UCSD-AML1 (cell line): ENCODE data around the gene C16orf92.
A peak's percentile ranks its signal among the peaks of the same experiment; 100 is the strongest.
"Not testable (repeated sequence)": the region's sequence is repeated elsewhere in the genome, so short reads cannot be mapped to it uniquely, and the experiment has no call there.

Source experiments
- DNase-seq: peaks from one replicate; lab custom pipeline; 2025; ENCODE audit not compliant: unreplicated experiment; lab: John Stamatoyannopoulos, UW

Gene C16orf92

DNA sequence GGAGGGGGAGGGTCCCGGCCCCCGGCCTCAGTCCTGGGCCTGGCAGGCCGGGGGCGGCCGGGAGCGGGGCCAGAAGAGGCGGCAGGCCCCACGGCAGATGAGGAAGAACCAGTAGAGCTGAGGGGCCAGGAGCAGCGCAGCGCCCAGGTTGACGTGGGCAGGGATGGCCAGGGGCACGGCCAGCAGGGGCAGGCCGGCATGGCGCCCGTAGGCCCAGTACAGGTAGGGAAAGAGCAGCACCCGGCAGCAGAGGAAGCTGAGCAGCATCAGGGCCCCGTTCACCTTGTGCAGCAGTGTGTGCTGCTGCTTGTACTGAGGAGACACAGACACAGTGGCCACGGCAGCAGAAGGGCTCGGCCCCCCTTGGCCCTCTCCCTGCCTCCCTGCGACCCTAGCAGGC is 2.2 kb downstream of the C16orf92 start:
- no peak for DNase-seq

DNA sequence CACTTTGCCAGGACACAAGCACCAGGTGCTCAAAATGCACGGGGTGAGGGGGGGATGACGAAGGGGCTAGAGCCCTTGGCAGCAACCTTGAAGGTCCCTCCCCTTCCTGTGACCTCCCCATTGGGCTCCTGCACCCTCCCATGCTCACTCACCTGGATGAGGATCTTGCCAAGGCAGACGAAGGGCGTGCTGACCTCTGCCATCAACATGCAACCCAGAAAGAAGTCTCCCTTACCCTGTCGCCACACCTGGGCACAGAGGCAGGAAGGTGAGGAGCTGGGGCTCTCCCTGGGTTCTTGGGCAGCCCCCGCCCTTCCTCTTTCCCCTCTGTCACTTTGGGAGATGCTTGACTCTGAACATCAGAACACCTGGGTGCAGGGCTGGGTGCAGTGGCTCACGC is 2.6 kb downstream of the C16orf92 start:
- DNase-seq, result no peak

- DNase-seq, result no peak
Observed at GRCh38 chr16:30026449-30026848, 3.5 kb downstream of the C16orf92 start.

- DNase-seq, result no peak
Observed at GRCh38 chr16:30027588-30028437, 4.8 kb downstream of the C16orf92 start.

- peak; percentile 48 for DNase-seq
Observed at GRCh38 chr16:30028438-30029076, 5.6 kb downstream of the C16orf92 start.

GRCh38 chr16:30030011-30030685 is 7.2 kb downstream of the C16orf92 start:
- no peak for DNase-seq

DNA sequence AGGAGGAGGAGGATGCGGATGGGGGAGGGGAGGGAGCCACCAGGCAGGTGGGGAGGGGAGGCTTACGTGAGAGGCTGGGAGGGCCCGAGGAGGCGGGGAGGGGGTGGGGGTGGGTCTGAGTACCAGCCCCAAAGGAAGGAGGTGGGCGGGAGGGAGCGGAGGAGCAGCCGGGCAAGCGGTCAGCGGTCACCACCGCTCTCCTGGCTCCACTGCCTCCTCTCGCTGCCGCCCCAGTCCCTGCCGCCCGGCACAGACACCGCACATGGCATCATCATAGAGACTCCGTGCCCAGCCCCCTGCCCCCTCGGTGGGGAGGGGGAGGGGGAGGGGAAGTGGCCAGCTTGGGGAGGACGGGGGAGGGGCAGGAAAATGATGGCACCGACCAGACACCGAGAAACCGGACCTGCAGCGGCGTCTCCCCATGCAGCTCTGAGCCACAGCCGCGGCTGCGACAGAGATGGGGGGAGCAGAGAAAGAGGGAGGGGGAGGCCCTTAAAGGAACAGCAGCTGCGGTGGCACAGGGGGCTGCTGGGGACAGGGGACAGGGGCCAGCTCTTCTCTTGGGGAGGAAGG is 7.9 kb downstream of the C16orf92 start, which contains the start of gene TLCD3B:
TSS of gene TLCD3B (minus strand) at position 431 of the 573 bp plus-strand sequence. CDS start 744 bp downstream, outside the sequence.
- DNase-seq, result no peak

GRCh38 chr16:30031477-30031918 is 8.5 kb downstream of the C16orf92 start:
- DNase-seq, result no peak

DNA sequence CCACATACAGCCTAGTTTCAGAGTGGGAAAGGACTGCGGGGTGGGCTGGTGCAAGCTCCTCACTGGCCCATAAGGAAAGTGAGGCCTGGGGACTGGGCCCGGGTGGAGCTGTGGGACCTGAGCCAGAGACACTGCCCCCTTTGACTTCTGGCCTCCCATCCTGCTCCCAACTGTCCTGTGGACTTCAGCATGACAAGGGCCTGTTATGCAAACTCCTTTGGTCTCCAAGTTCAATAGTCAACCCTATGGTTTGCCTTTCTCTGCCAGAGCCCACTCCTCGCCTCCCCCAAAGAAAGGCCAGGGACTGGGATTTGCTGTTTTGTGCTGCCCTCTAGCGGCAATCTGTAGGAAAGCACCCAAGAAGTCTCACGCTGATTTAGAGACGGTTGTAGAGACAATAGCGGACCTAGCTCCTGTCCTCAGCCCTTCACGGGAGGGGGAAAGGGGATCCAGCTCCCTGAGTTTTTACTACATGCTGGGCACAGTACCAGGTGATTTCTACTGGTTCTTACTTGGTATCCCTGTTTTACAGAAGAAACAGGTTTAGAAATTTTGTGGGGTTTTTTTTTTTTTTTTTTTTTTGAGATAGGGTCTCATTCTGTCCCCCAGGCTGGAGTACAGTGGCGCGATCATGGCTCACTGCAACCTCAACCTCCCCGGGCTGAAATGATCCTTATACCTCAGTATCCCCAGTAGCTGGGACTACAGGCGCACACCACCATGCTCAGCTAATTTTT is 9.3 kb downstream of the C16orf92 start:
- DNase-seq, result peak; percentile 54

DNA sequence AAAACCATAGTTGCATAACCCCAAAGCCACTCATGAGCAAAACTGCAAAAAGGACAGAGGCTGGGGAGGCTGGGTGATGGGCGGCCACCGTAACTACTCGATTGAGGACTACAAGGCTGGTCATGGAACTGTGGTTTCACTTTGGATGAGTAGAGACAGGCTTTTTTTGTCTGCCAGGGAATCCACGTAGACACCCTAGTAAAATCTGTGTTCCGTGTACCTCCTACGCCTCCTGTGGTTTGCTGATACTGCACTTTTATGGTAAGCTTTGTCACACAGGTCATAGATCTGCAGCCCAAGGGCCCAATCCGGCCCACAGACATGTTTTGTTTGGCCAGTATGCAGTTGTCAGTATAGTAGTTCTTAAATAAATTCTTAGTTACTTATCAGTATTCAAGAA is 10.3 kb downstream of the C16orf92 start:
- no peak for DNase-seq

DNA sequence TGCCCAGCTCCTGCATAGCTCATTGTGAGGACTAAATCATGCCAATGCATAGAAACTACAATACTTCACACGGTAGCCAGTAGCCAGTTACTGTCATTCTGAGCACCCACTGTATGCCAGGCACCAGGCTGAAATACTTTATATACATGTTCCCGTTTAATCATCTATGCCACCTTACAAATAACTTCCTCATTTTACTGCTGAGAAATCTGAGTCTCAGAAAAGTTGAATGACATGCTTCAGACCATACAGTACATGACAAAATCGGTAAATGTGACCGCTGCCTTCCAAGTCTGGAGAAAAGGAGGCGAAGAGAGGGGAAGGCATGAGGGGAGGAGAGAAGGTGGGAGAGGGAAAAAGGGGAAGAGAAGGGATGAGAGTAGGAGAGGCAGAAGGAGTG is 17.2 kb downstream of the C16orf92 start:
- no peak for DNase-seq

GRCh38 chr16:30040690-30041089 is 17.7 kb downstream of the C16orf92 start:
- not testable (repeated sequence) for DNase-seq

GRCh38 chr16:30041841-30042240 is 18.8 kb downstream of the C16orf92 start:
- DNase-seq, result no peak

DNA sequence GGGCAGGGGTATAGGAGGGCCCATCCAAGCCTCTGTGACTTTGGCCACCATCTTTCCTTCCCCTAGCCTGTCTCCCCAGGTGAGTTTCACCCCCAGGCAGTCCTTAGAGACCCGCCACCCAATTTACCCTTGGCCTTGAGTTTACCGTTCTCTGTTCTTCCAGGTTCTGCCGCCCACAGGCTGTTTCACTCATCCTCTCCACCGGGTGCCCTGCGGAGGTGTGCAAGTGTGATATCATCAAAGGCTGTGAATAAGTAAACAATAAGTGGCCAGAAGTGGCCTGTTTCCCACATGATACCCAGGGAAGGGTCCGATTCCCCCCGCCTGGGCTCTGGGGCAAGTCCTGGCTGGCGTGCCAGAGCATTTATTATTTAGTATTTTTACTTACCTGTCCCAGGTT is 23.2 kb downstream of the C16orf92 start:
- no peak for DNase-seq

DNA sequence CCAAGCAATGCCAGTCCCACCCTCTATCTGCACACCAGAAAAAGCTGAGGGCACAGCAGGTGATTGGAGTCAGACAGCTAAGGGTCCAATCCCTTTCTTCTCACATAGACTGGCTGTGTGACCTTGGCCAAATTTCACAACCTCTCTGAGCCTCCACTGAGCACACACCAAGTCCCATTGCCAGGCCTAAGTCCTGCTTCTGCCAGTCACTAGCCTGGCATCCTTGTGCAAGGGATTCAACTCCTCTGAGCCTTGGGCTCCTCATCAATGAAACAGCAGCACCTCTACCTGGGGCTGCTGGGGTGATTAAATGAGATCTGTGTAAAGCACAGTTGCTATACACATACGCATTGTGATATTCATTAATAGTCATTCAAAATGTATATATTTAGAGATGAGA is 23.6 kb downstream of the C16orf92 start:
- no peak for DNase-seq

GRCh38 chr16:30049871-30050270 is 26.9 kb downstream of the C16orf92 start:
- no peak for DNase-seq

DNA sequence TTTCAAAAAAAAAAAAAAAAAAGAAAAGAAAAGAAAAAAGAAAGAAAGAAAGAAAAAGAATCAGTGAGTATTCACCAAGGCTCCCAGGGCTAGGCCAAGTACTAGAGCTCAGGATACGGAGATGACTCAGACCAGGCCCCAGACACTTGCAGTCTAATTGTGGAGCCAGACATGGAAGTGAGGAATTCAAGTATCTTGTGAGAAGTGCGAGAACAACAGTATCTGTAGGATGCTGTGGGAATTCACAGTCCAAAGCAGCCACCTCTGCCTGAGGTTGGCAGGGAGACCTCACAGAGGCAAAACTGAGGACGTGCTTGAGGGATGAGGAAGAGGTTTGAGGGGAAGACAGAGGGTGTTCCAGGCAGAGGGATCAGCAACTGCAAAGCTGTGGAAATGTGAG is 28.5 kb downstream of the C16orf92 start:
- DNase-seq, result no peak

DNA sequence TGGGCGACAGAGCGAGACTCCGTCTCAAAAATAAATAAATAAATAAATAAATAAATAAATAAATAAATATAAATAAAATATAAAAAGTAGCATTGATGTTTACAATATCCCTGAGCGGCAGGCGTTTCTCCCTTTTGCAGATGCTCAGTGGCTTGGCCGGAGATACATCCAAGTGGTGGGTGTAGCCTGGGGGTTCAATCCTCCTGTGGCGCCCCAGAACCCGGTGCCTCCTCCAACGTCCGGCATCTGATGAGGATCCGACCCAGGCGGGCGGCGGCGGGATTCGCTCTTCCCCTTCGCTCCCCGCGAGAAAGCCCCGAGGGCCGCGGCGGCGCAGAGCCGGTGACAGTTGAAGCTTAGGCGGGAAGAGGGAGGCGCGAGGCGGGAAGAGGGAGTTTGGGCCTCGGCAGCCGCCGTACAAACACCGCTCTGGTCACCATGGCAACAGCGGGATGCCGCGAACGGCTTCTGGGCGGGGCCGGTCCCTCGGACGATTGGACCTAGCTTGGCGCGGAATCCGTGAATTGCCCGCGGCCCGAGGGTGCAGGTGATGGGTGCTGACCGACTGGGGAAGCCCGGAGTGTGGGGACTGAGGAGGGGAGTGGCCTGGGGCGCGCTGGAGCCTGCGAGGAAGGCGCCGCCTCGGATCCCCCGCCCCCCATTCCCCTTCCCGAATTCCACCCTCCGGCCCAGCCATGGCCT is 29.8 kb downstream of the C16orf92 start:
- peak; percentile 86 for DNase-seq

- DNase-seq, result peak; percentile 41
Observed at GRCh38 chr16:30053376-30054015, 30.5 kb downstream of the C16orf92 start.

GRCh38 chr16:30054451-30054850 is 31.5 kb downstream of the C16orf92 start:
- no peak for DNase-seq
